Mesendoderm (in vitro differentiated cells): ENCODE data around the gene COL1A2.

Source experiments
- DNase-seq: peaks from one replicate; pipeline ENCODE4 v3.0.0; 2013
- H2AK5ac ChIP-seq: 2 replicates; pipeline ENCODE4 v1.6.1; 2013; ENCODE audit warnings: low read length, inconsistent platforms
- H2BK120ac ChIP-seq: 2 replicates; pipeline ENCODE4 v1.6.1; 2013; ENCODE audit warnings: low read depth, mild to moderate bottlenecking, low read length, moderate library complexity, mixed read lengths
- H2BK15ac ChIP-seq: replicated peaks from 2 replicates; pipeline ENCODE4 v1.6.1; 2013; ENCODE audit warnings: low read depth, mild to moderate bottlenecking, moderate library complexity
- H2BK5ac ChIP-seq: 2 replicates; pipeline ENCODE4 v1.6.1; 2013; ENCODE audit warnings: low read length, inconsistent platforms
- H3K18ac ChIP-seq: 2 replicates; pipeline ENCODE4 v1.6.1; 2013; ENCODE audit warnings: mild to moderate bottlenecking, low read length, mixed read lengths
- H3K23ac ChIP-seq: one replicate; pipeline ENCODE4 v1.6.1; 2013; ENCODE audit warnings: low read length
- H3K27ac ChIP-seq: 2 replicates; pipeline ENCODE4 v1.5.1; 2013; ENCODE audit warnings: low read depth, mild to moderate bottlenecking, inconsistent platforms, low read length, moderate library complexity
- H3K27me3 ChIP-seq: 2 replicates; pipeline ENCODE4 v1.6.1; 2013; ENCODE audit warnings: low read length, control low read depth, mild to moderate bottlenecking, inconsistent platforms; ENCODE audit not compliant: insufficient read depth, poor library complexity
- H3K36me3 ChIP-seq: 2 replicates; pipeline ENCODE4 v1.6.1; 2013; ENCODE audit warnings: low read length, inconsistent platforms; ENCODE audit not compliant: control insufficient read depth, insufficient read depth
- H3K4ac ChIP-seq: one replicate; pipeline ENCODE4 v1.6.1; 2013; ENCODE audit warnings: low read depth, mild to moderate bottlenecking, low read length, moderate library complexity
- H3K4me1 ChIP-seq: 2 replicates; pipeline ENCODE4 v1.6.1; 2013; ENCODE audit warnings: low read depth, low read length, inconsistent platforms; ENCODE audit not compliant: control insufficient read depth
- H3K4me2 ChIP-seq: 2 replicates; pipeline ENCODE4 v1.6.1; 2013; ENCODE audit warnings: low read length
- H3K4me3 ChIP-seq: 2 replicates; pipeline ENCODE4 v1.5.1; 2013; ENCODE audit warnings: mild to moderate bottlenecking, low read length
- H3K56ac ChIP-seq: one replicate; pipeline ENCODE4 v1.6.1; 2013; ENCODE audit warnings: low read length
- H3K79me1 ChIP-seq: 2 replicates; pipeline ENCODE4 v1.6.1; 2013; ENCODE audit warnings: low read length, inconsistent platforms
- H3K79me2 ChIP-seq: 2 replicates; pipeline ENCODE4 v1.6.1; 2013; ENCODE audit warnings: mild to moderate bottlenecking, low read length; ENCODE audit not compliant: control insufficient read depth, insufficient read depth
- H3K9ac ChIP-seq: 2 replicates; pipeline ENCODE4 v1.6.1; 2013; ENCODE audit warnings: low read length, inconsistent platforms
- H4K5ac ChIP-seq: one replicate; pipeline ENCODE4 v1.6.1; 2013; ENCODE audit warnings: low read length
- H4K8ac ChIP-seq: one replicate; pipeline ENCODE4 v1.6.1; 2013; ENCODE audit warnings: low read depth, mild to moderate bottlenecking, control low read depth, low read length, moderate library complexity
- WGBS: extraction: QIAGEN DNeasy Blood & Tissue Kit; methylation state at CpG from one replicate; pipeline ENCODE4 v1.1.7; 2013; ENCODE audit warnings: low lambda C conversion rate, missing lambda C conversion rate; ENCODE audit not compliant: insufficient coverage; ENCODE audit errors: extremely low coverage; 5-methylcytosine and 5-hydroxymethylcytosine counted together

The COL1A2 gene

GRCh38 chr7:94403546-94403945, 8.9 kb downstream of the COL1A2 start:
- no peak overlapping the region for H3K18ac ChIP-seq
- H2AK5ac ChIP-seq, result no peak overlapping the region
- H3K4me3 ChIP-seq, result no peak overlapping the region
- H3K4ac ChIP-seq, result no peak overlapping the region
- H2BK5ac ChIP-seq, result no peak overlapping the region
- no peak overlapping the region for H4K8ac ChIP-seq
- no peak overlapping the region for H3K9ac ChIP-seq
- H3K36me3 ChIP-seq, result peaks cover 4% of the 10 kb centered on the region
- H3K27me3 ChIP-seq, result no peaks in the 10 kb centered on the region
- H3K4me1 ChIP-seq, result no peaks in the 10 kb centered on the region
- no peak overlapping the region for H3K4me2 ChIP-seq
- no peak overlapping the region for H2BK15ac ChIP-seq
- H3K23ac ChIP-seq, result no peak overlapping the region
- no peak overlapping the region for H4K5ac ChIP-seq
- no peaks in the 10 kb centered on the region for H3K79me2 ChIP-seq
- no peak overlapping the region for H3K56ac ChIP-seq
- whole genome bisulfite sequencing, result no CpG with 5 or more reads among the region's 1 CpG
- no peak for DNase-seq
- no peaks in the 10 kb centered on the region for H3K79me1 ChIP-seq
- H2BK120ac ChIP-seq, result no peak overlapping the region
- no peak overlapping the region for H3K27ac ChIP-seq

GRCh38 chr7:94405506-94405905, 10.8 kb downstream of the COL1A2 start:
- H2BK120ac ChIP-seq, result no peak overlapping the region
- no peak overlapping the region for H2BK15ac ChIP-seq
- H3K23ac ChIP-seq, result no peak overlapping the region
- H2BK5ac ChIP-seq, result no peak overlapping the region
- no peak overlapping the region for H3K18ac ChIP-seq
- H3K4me3 ChIP-seq, result no peak overlapping the region
- no peak overlapping the region for H3K4me2 ChIP-seq
- H3K9ac ChIP-seq, result no peak overlapping the region
- H3K4me1 ChIP-seq, result no peaks in the 10 kb centered on the region
- H3K56ac ChIP-seq, result no peak overlapping the region
- no peak overlapping the region for H4K8ac ChIP-seq
- DNase-seq, result no peak
- no peak overlapping the region for H4K5ac ChIP-seq
- H3K27ac ChIP-seq, result no peak overlapping the region
- H2AK5ac ChIP-seq, result no peak overlapping the region
- H3K4ac ChIP-seq, result no peak overlapping the region
- no CpG with 5 or more reads among the region's 1 CpG for WGBS
- H3K79me1 ChIP-seq, result no peaks in the 10 kb centered on the region
- peaks cover 5% of the 10 kb centered on the region for H3K36me3 ChIP-seq
- H3K79me2 ChIP-seq, result no peaks in the 10 kb centered on the region
- no peaks in the 10 kb centered on the region for H3K27me3 ChIP-seq

GRCh38 chr7:94406696-94407095, 12.0 kb downstream of the COL1A2 start:
- Histone ChIP-seq H3K4me2 (no peak overlapping the region), H4K8ac (no peak overlapping the region), H3K27me3 (no peaks in the 10 kb centered on the region), H3K56ac (no peak overlapping the region), H3K27ac (no peak overlapping the region), H3K4ac (no peak overlapping the region), H2BK120ac (no peak overlapping the region), H3K79me1 (no peaks in the 10 kb centered on the region), H3K4me3 (no peak overlapping the region), H2AK5ac (no peak overlapping the region), H3K23ac (no peak overlapping the region), H3K79me2 (no peaks in the 10 kb centered on the region), H3K36me3 (peaks cover 7% of the 10 kb centered on the region), H3K9ac (no peak overlapping the region), H2BK15ac (no peak overlapping the region), H3K4me1 (no peaks in the 10 kb centered on the region), H4K5ac (no peak overlapping the region), H3K18ac (no peak overlapping the region), H2BK5ac (no peak overlapping the region)
- no CpG with 5 or more reads among the region's 6 CpGs for WGBS
- DNase-seq, result no peak

- Histone ChIP-seq H2BK120ac (no peak overlapping the region), H3K9ac (no peak overlapping the region), H2AK5ac (no peak overlapping the region), H3K4me1 (no peaks in the 10 kb centered on the region), H3K4me3 (no peak overlapping the region), H3K56ac (no peak overlapping the region), H2BK5ac (no peak overlapping the region), H2BK15ac (no peak overlapping the region), H3K27me3 (no peaks in the 10 kb centered on the region), H3K18ac (no peak overlapping the region), H3K36me3 (peaks cover 13% of the 10 kb centered on the region), H3K4me2 (no peak overlapping the region), H3K4ac (no peak overlapping the region), H3K79me1 (no peaks in the 10 kb centered on the region), H4K5ac (no peak overlapping the region), H3K79me2 (no peaks in the 10 kb centered on the region), H3K23ac (no peak overlapping the region), H4K8ac (no peak overlapping the region), H3K27ac (no peak overlapping the region)
- WGBS, result no CpG with 5 or more reads among the region's 15 CpGs
- DNase-seq, result no peak
Measured at GRCh38 chr7:94409200-94409948, 14.7 kb downstream of the COL1A2 start.

GRCh38 chr7:94410413-94411187, 15.9 kb downstream of the COL1A2 start:
- Histone ChIP-seq H3K56ac (no peak overlapping the region), H4K5ac (no peak overlapping the region), H3K4me2 (no peak overlapping the region), H2AK5ac (no peak overlapping the region), H3K23ac (no peak overlapping the region), H4K8ac (no peak overlapping the region), H2BK15ac (no peak overlapping the region), H2BK120ac (no peak overlapping the region), H3K27ac (no peak overlapping the region), H3K18ac (no peak overlapping the region), H3K36me3 (peaks cover 11% of the 10 kb centered on the region), H2BK5ac (no peak overlapping the region), H3K79me1 (no peaks in the 10 kb centered on the region), H3K79me2 (no peaks in the 10 kb centered on the region), H3K4me3 (no peak overlapping the region), H3K4ac (no peak overlapping the region), H3K4me1 (no peaks in the 10 kb centered on the region), H3K9ac (no peak overlapping the region), H3K27me3 (no peaks in the 10 kb centered on the region)
- DNase-seq, result no peak
- WGBS, result no CpG with 5 or more reads among the region's 6 CpGs

GRCh38 chr7:94411188-94411466, 16.4 kb downstream of the COL1A2 start:
- Histone ChIP-seq H4K8ac (no peak overlapping the region), H3K4ac (no peak overlapping the region), H3K4me2 (no peak overlapping the region), H3K79me1 (no peaks in the 10 kb centered on the region), H3K4me3 (no peak overlapping the region), H2BK120ac (no peak overlapping the region), H3K4me1 (no peaks in the 10 kb centered on the region), H2BK5ac (no peak overlapping the region), H3K9ac (no peak overlapping the region), H2AK5ac (no peak overlapping the region), H3K27me3 (no peaks in the 10 kb centered on the region), H3K27ac (no peak overlapping the region), H3K36me3 (peaks cover 9% of the 10 kb centered on the region), H4K5ac (no peak overlapping the region), H3K79me2 (no peaks in the 10 kb centered on the region), H3K23ac (no peak overlapping the region), H2BK15ac (no peak overlapping the region), H3K56ac (no peak overlapping the region), H3K18ac (no peak overlapping the region)
- DNase-seq, result no peak
